IMR-90 (cell line): Measurements from ENCODE around the gene SGMS1. TPM values are rescaled to one million over a fixed set of nuclear protein-coding genes. Genes with fewer than 3 reads are reported as not detected.

ENCODE experiments used
- ATAC-seq: fragments of 200-7000 bp; cut with Tn5 transposase; 2 replicates; pipeline ENCODE4 v1.9.1; 2020; ENCODE audit warnings: low read depth, mild to moderate bottlenecking, moderate library complexity
- BruUV-seq: library from RNA; stranded (reverse); fragments of 400-500 nt; replicated peaks from 2 replicates; lab custom pipeline; 2021; lab: Mats Ljungman, UMichigan
- CTCF ChIA-PET: fragments of 300-600 bp; formaldehyde crosslinking; extraction: SDS; loops from one replicate; lab custom pipeline; 2021; ENCODE audit warnings: antibody characterized with exemption; lab: Yijun Ruan, JAX
- POLR2A ChIA-PET: fragments of 300-600 bp; sonication (Branson Sonifier 250); formaldehyde crosslinking; loops from one replicate; lab custom pipeline; 2022; ENCODE audit warnings: antibody characterized with exemption; ENCODE audit not compliant: unreplicated experiment; lab: Charles Lee
- DNase-seq: peaks from one replicate; pipeline ENCODE4 v3.0.0; 2013
- H2AFZ ChIP-seq: replicated peaks from 2 replicates; pipeline ENCODE3; 2013; ENCODE audit warnings: low read length, mild to moderate bottlenecking; ENCODE audit not compliant: poor library complexity
- H2AK5ac ChIP-seq: 2 replicates; pipeline ENCODE4 v1.6.1; 2013; ENCODE audit warnings: low read depth, low read length, inconsistent platforms
- H2AK9ac ChIP-seq: replicated peaks from 2 replicates; pipeline ENCODE3; 2013; ENCODE audit warnings: mild to moderate bottlenecking, low read depth, low read length, moderate library complexity; ENCODE audit not compliant: poor library complexity
- H2BK120ac ChIP-seq: 2 replicates; pipeline ENCODE4 v1.6.1; 2013; ENCODE audit warnings: low read depth, low read length, inconsistent platforms
- H2BK15ac ChIP-seq: 3 replicates; pipeline ENCODE4 v1.6.1; 2013; ENCODE audit warnings: low read depth, low read length, inconsistent platforms
- H2BK20ac ChIP-seq: 2 replicates; pipeline ENCODE4 v1.6.1; 2013; ENCODE audit warnings: low read depth, mild to moderate bottlenecking, inconsistent platforms, low read length, moderate library complexity
- H2BK5ac ChIP-seq: 2 replicates; pipeline ENCODE4 v1.6.1; 2013; ENCODE audit warnings: mild to moderate bottlenecking, low read depth, low read length, inconsistent platforms; ENCODE audit not compliant: poor library complexity, severe bottlenecking
- H3K14ac ChIP-seq: replicated peaks from 2 replicates; pipeline ENCODE4 v1.6.1; 2013; ENCODE audit warnings: low read depth, low read length, inconsistent platforms
- H3K18ac ChIP-seq: 2 replicates; pipeline ENCODE4 v1.6.1; 2013; ENCODE audit warnings: low read depth, low read length, control low read depth
- H3K23ac ChIP-seq: 2 replicates; pipeline ENCODE4 v1.6.1; 2013; ENCODE audit warnings: low read depth, low read length, inconsistent platforms
- H3K27ac ChIP-seq: 2 replicates; pipeline ENCODE4 v1.5.1; 2013; ENCODE audit warnings: mild to moderate bottlenecking, control low read depth, low read length; ENCODE audit not compliant: insufficient read depth
- H3K27me3 ChIP-seq: 2 replicates; pipeline ENCODE4 v1.6.1; 2013; ENCODE audit warnings: low read length; ENCODE audit not compliant: control insufficient read depth, insufficient read depth
- H3K36me3 ChIP-seq: 2 replicates; pipeline ENCODE4 v1.6.1; 2013; ENCODE audit warnings: low read length, mixed read lengths; ENCODE audit not compliant: control insufficient read depth, insufficient read depth
- H3K4ac ChIP-seq: 2 replicates; pipeline ENCODE4 v1.6.1; 2013; ENCODE audit warnings: low read depth, low read length, inconsistent platforms
- H3K4me1 ChIP-seq: 2 replicates; pipeline ENCODE4 v1.6.1; 2013; ENCODE audit warnings: low read length, mixed read lengths; ENCODE audit not compliant: control insufficient read depth, insufficient read depth
- H3K4me2 ChIP-seq: 2 replicates; pipeline ENCODE4 v1.6.1; 2013; ENCODE audit warnings: low read depth, mild to moderate bottlenecking, control low read depth, low read length, moderate library complexity
- H3K4me3 ChIP-seq: 2 replicates; pipeline ENCODE4 v1.5.1; 2013; ENCODE audit warnings: low read depth, mild to moderate bottlenecking, control low read depth, low read length, moderate library complexity; ENCODE audit not compliant: insufficient read depth
- H3K56ac ChIP-seq: 2 replicates; pipeline ENCODE4 v1.6.1; 2013; ENCODE audit warnings: low read length, inconsistent platforms; ENCODE audit not compliant: insufficient read depth; ENCODE audit errors: extremely low read depth
- H3K79me1 ChIP-seq, 2 experiments: 2 replicates each; pipeline ENCODE4 v1.6.1; 2013; ENCODE audit warnings: low read length in 2 of 2, inconsistent platforms in 1 of 2, low read depth in 1 of 2
- H3K9ac ChIP-seq: 2 replicates; pipeline ENCODE4 v1.6.1; 2013; ENCODE audit warnings: low read depth, low read length, control low read depth
- H3K9me1 ChIP-seq: 2 replicates; pipeline ENCODE4 v1.6.1; 2013; ENCODE audit warnings: low read length, inconsistent platforms; ENCODE audit not compliant: insufficient read depth
- H3K9me3 ChIP-seq: 2 replicates; pipeline ENCODE4 v1.6.1; 2013; ENCODE audit warnings: low read length; ENCODE audit not compliant: control insufficient read depth, insufficient read depth
- H4K20me1 ChIP-seq: 2 replicates; pipeline ENCODE4 v1.6.1; 2013; ENCODE audit warnings: low read length, inconsistent platforms; ENCODE audit not compliant: insufficient read depth
- H4K5ac ChIP-seq: 2 replicates; pipeline ENCODE4 v1.6.1; 2013; ENCODE audit warnings: mild to moderate bottlenecking, low read depth, low read length, control low read depth
- H4K8ac ChIP-seq, 2 experiments: 2 replicates each; pipeline ENCODE4 v1.6.1; 2013; ENCODE audit warnings: low read depth in 2 of 2, low read length in 2 of 2, control low read depth in 1 of 2, inconsistent platforms in 1 of 2
- H4K91ac ChIP-seq: 2 replicates; pipeline ENCODE4 v1.6.1; 2013; ENCODE audit warnings: low read depth, low read length, inconsistent platforms; ENCODE audit not compliant: insufficient read depth
- CEBPB ChIP-seq: IDR thresholded peaks from 2 replicates; pipeline ENCODE4 v1.6.1; 2012; ENCODE audit warnings: low read depth, low read length, improper control_type of control experiment
- CHD1 ChIP-seq: IDR thresholded peaks from 2 replicates; pipeline ENCODE4 v1.6.1; 2012; ENCODE audit warnings: low read depth, low read length, improper control_type of control experiment
- ELK1 ChIP-seq: fragments of 150-350 bp; IDR thresholded peaks from 2 replicates; pipeline ENCODE4 v1.6.1; 2016; ENCODE audit warnings: low read depth, mild to moderate bottlenecking, low read length, moderate library complexity, borderline replicate concordance
- FOS ChIP-seq: fragments of 150-350 bp; IDR thresholded peaks from 2 replicates; pipeline ENCODE4 v1.6.1; 2016; ENCODE audit warnings: low read depth, low read length
- MAFK ChIP-seq: IDR thresholded peaks from 2 replicates; pipeline ENCODE4 v1.6.1; 2012; ENCODE audit warnings: low read depth, low read length, improper control_type of control experiment
- MXI1 ChIP-seq: IDR thresholded peaks from 2 replicates; pipeline ENCODE4 v1.6.1; 2012; ENCODE audit warnings: low read depth, mild to moderate bottlenecking, low read length, moderate library complexity, borderline replicate concordance
- NFE2L2 ChIP-seq: fragments of 150-350 bp; IDR thresholded peaks from 2 replicates; pipeline ENCODE4 v1.6.1; 2016; ENCODE audit warnings: low read depth, mild to moderate bottlenecking, low read length
- POLR2A ChIP-seq: IDR thresholded peaks from 2 replicates; pipeline ENCODE4 v1.6.1; 2012; ENCODE audit warnings: mild to moderate bottlenecking, low read depth, low read length
- RAD21 ChIP-seq: IDR thresholded peaks from 2 replicates; pipeline ENCODE4 v1.6.1; 2012; ENCODE audit warnings: low read length, improper control_type of control experiment
- RFX5 ChIP-seq: IDR thresholded peaks from 2 replicates; pipeline ENCODE4 v1.8.0; 2012; ENCODE audit warnings: low read depth, mild to moderate bottlenecking, low read length, moderate library complexity
- USF2 ChIP-seq: fragments of 150-350 bp; IDR thresholded peaks from 2 replicates; pipeline ENCODE4 v1.6.1; 2017; ENCODE audit warnings: mild to moderate bottlenecking, antibody characterized with exemption, low read length, low read depth
- WGBS, 2 experiments: methylation state at CpG; one replicate each; pipeline versions ENCODE4 v1.1.5 to v1.1.7; 2013; ENCODE audit warnings: missing lambda C conversion rate in 2 of 2; ENCODE audit not compliant: insufficient read length in 1 of 2; ENCODE audit errors: extremely low coverage in 2 of 2; 5-methylcytosine and 5-hydroxymethylcytosine counted together
- dilution Hi-C: fragments of 300-500 bp; cut with HindIII; formaldehyde crosslinking; loops from one replicate; pipeline ENCODE4 v1.14.3; 2018; ENCODE audit warnings: low sequenced_read_pairs; ENCODE audit not compliant: unreplicated experiment
- in situ Hi-C: fragments of 300-500 bp; cut with MboI; formaldehyde crosslinking; loops from 3 replicates; pipeline ENCODE4 v1.14.3; 2019; ENCODE audit warnings: low sequenced_read_pairs, inconsistent platforms, mixed read lengths
- intact Hi-C: fragments of 100-400 bp; cut with micrococcal nuclease; formaldehyde crosslinking; loops from 2 replicates; pipeline ENCODE4 v1.10.0; 2022
- polyA plus RNA-seq, 3 experiments: library from polyadenylated mRNA; depleted of rRNA; stranded (reverse); fragments of >200 nt; gene quantifications; 2 replicates each; pipeline ENCODE4 v1.2.3, GENCODE V29; 2012; ENCODE audit warnings: low replicate concordance in 1 of 3
- total RNA-seq: library from RNA; depleted of rRNA; stranded (reverse); fragments of >200 nt; gene quantifications from 2 replicates; pipeline ENCODE4 v1.2.3, GENCODE V29; 2012
- TF ChIP-seq, protein P1 (sequence below): conservative IDR thresholded peaks from 2 replicates; pipeline ENCODE4 v1.5.1; 2012; ENCODE audit warnings: mild to moderate bottlenecking, low read depth, low read length, improper control_type of control experiment

The SGMS1 gene
- total and polyA plus RNA-seq, 2 of the 4 experiments (the other 2 are of a cell fraction) = 9.8 to 30.8 TPM

DNA sequence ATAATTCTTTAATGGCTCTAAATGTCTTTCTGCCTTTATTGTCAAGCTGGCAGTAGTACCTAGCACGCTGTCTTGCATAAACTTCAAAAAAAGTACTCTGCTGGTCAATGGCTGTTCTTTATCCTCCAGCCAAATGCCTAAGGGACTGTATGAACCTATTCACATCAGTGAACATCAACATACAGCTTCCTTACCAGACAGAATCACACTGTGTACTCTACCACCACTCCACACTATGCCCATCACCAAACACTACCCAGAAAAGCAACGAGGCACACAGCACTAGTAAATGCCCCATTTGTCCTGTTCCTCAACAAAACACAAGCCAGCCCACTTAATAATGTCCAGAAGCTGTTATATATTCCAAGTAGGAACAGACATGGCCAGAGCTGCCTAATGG is 127.5 kb downstream of the SGMS1 start:
- Histone ChIP-seq H2BK5ac (no peak overlapping the region), H3K4ac (no peak overlapping the region; the same call in 1 of the 2 replicates), H3K14ac (0 out of 2 replicates have a peak overlapping the region, but pooled peaks have one; percentile 25), H4K20me1 (peaks cover 3% of the 10 kb centered on the region; the same call in 1 of the 2 replicates), H3K4me2 (no peak overlapping the region), H4K5ac (peak overlapping the region; percentile 4; the same call in 1 of the 2 replicates), H2BK15ac (0 out of 3 replicates have a peak overlapping the region, but pooled peaks have one; percentile 42), H3K9me1 (no peaks in the 10 kb centered on the region), H3K27ac (no peak overlapping the region), H3K4me1 (peaks cover 2% of the 10 kb centered on the region; the same call in 1 of the 2 replicates), H3K23ac (no peak overlapping the region), H4K91ac (no peak overlapping the region), H3K79me1 (peaks cover 9 to 13% of the 10 kb centered on the region in 2 experiments; a peak in 3 of 4 replicates), H3K9me3 (no peaks in the 10 kb centered on the region), H3K18ac (no peak overlapping the region), H3K27me3 (no peaks in the 10 kb centered on the region), H2AFZ (no peak overlapping the region), H3K36me3 (no peaks in the 10 kb centered on the region), H3K9ac (no peak overlapping the region), H2BK120ac (no peak overlapping the region), H3K4me3 (no peak overlapping the region), H4K8ac (no peak overlapping the region), H3K56ac (no peak overlapping the region), H2AK5ac (peak overlapping the region; percentile 77; the same call in 1 of the 2 replicates), H2AK9ac (no peak overlapping the region), H2BK20ac (0 out of 2 replicates have a peak overlapping the region, but pooled peaks have one; percentile 69)
- TF ChIP-seq, protein P1, sequence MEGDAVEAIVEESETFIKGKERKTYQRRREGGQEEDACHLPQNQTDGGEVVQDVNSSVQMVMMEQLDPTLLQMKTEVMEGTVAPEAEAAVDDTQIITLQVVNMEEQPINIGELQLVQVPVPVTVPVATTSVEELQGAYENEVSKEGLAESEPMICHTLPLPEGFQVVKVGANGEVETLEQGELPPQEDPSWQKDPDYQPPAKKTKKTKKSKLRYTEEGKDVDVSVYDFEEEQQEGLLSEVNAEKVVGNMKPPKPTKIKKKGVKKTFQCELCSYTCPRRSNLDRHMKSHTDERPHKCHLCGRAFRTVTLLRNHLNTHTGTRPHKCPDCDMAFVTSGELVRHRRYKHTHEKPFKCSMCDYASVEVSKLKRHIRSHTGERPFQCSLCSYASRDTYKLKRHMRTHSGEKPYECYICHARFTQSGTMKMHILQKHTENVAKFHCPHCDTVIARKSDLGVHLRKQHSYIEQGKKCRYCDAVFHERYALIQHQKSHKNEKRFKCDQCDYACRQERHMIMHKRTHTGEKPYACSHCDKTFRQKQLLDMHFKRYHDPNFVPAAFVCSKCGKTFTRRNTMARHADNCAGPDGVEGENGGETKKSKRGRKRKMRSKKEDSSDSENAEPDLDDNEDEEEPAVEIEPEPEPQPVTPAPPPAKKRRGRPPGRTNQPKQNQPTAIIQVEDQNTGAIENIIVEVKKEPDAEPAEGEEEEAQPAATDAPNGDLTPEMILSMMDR = no peak
- no peak for TF ChIP-seq FOS
- no peak for TF ChIP-seq POLR2A
- TF ChIP-seq CHD1 = no peak
- TF ChIP-seq RFX5 = no peak
- no peak for TF ChIP-seq ELK1
- no peak for TF ChIP-seq CEBPB
- TF ChIP-seq MXI1 = no peak
- no peak for TF ChIP-seq NFE2L2
- no peak for TF ChIP-seq USF2
- no peak for TF ChIP-seq RAD21
- no peak for TF ChIP-seq MAFK
- DNase-seq = no peak
- intact Hi-C loops = no loop called here
- POLR2A ChIA-PET = no interaction called here
- ATAC-seq = no peak
- WGBS, 2 experiments = 86% methylated on average over 1 of the region's 2 CpGs; no CpG with 5 or more reads in 1 of the 2 experiments
- CTCF ChIA-PET = no interaction called here
- no TSS peak for BruUV-seq
- dilution Hi-C loops = no loop called here
- in situ Hi-C loops = no loop called here
